ENCODE measurements around the gene ARSJ. TPM values are rescaled to one million over a fixed set of nuclear protein-coding genes. Genes with fewer than 3 reads are reported as not detected.

The ARSJ gene
- total RNA-seq, 1 experiment from 2014 or later = 4.6 TPM

DNA sequence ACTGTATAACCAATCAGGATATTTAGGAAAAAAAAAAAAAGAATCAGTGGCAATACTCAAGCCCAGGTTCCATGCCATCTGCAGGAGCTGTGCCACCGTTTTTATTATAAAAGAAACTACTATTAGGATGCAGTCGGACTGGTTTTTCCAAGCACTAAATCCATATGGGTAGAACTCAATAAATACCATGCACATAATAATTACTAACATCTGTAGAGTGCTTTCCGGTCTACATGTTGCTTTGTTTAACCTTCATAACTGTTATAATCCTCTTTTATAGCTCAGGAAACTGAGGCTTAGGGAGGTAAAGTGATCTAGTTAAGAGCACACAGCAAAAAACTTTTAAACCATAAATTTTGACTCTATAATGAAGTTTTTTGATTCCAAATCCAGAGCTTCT lies 24.0 kb downstream of the ARSJ start:
- H3K4me1 ChIP-seq (ENCODE audit: insufficient read depth, low read length, poor library complexity, severe bottlenecking) = peaks cover 83% of the 10 kb centered on the region
- H3K9me3 ChIP-seq (ENCODE audit: low read depth, low read length, poor library complexity, severe bottlenecking) = no peaks in the 10 kb centered on the region
- ChIA-PET CTCF (interaction anchor here (0.6 kb wide), 1 partner anchor 66 kb away, joined by 15 read pairs; no protein-coding TSS in a partner anchor), POLR2A (ENCODE audit: low non-redundant PET) (no interaction called here)
- peak; percentile 89 for DNase-seq (ENCODE audit: low spot score)
- intact Hi-C loops (cut with micrococcal nuclease; ENCODE audit: unreplicated experiment) = loop anchor here (10.0 kb wide), 1 partner anchor 739 kb away; no protein-coding TSS in a partner anchor
- no peaks in the 10 kb centered on the region for H3K27me3 ChIP-seq (replicated peaks; ENCODE audit: insufficient read depth, low read depth, low read length, poor library complexity)
- no peak for TF ChIP-seq EZH2 (IDR thresholded peaks at IDR 0.05; ENCODE audit: borderline replicate concordance, low read depth, low read length, poor library complexity, severe bottlenecking)
- TF ChIP-seq, protein P1, sequence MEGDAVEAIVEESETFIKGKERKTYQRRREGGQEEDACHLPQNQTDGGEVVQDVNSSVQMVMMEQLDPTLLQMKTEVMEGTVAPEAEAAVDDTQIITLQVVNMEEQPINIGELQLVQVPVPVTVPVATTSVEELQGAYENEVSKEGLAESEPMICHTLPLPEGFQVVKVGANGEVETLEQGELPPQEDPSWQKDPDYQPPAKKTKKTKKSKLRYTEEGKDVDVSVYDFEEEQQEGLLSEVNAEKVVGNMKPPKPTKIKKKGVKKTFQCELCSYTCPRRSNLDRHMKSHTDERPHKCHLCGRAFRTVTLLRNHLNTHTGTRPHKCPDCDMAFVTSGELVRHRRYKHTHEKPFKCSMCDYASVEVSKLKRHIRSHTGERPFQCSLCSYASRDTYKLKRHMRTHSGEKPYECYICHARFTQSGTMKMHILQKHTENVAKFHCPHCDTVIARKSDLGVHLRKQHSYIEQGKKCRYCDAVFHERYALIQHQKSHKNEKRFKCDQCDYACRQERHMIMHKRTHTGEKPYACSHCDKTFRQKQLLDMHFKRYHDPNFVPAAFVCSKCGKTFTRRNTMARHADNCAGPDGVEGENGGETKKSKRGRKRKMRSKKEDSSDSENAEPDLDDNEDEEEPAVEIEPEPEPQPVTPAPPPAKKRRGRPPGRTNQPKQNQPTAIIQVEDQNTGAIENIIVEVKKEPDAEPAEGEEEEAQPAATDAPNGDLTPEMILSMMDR (conservative IDR thresholded peaks at IDR 0.05; ENCODE audit: low read depth, low read length) = no peak; the same call in 1 of the 2 replicates
- BruUV-seq (replicated peaks) = no TSS peak
- no peaks in the 10 kb centered on the region for H3K36me3 ChIP-seq (ENCODE audit: insufficient read depth, low read length, poor library complexity, severe bottlenecking)
- peak overlapping the region; percentile 11 for H3K27ac ChIP-seq (ENCODE audit: low read depth, low read length, poor library complexity, severe bottlenecking)
- no peak overlapping the region for H3K4me3 ChIP-seq (ENCODE audit: low read depth, low read length, poor library complexity, severe bottlenecking)

DNA sequence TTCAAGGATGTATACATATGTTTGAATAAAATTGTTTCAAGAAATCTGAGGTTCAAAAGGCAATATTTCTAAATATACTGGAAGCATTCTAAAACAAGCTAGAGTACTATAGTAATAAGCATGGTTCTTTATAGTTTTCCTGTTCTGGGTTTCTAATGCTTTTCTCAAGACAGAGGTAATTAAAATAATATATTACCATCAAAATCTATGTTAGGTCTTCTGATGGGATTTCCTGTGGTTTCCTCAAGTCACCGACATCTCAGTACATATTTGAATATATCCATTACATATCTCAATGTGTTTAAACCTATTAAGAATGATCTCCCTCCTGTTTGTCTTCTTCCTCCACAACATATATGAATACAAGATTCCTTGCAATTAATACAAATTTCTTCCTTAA lies 25.6 kb downstream of the ARSJ start:
- no peak overlapping the region for H3K27ac ChIP-seq (ENCODE audit: low read depth, low read length, poor library complexity, severe bottlenecking)
- ChIA-PET CTCF (interaction anchor here (1.5 kb wide), 1 partner anchor 117 kb away, joined by 6 read pairs; no protein-coding TSS in a partner anchor), POLR2A (ENCODE audit: low non-redundant PET) (no interaction called here)
- intact Hi-C loops (cut with micrococcal nuclease; ENCODE audit: unreplicated experiment) = loop anchor here (2.0 to 10.0 kb wide), 3 partner anchors 117 to 741 kb away; no protein-coding TSS in a partner anchor
- peak; percentile 43 for DNase-seq (ENCODE audit: low spot score)
- no peaks in the 10 kb centered on the region for H3K36me3 ChIP-seq (ENCODE audit: insufficient read depth, low read length, poor library complexity, severe bottlenecking)
- no TSS peak for BruUV-seq (replicated peaks)
- H3K4me1 ChIP-seq (ENCODE audit: insufficient read depth, low read length, poor library complexity, severe bottlenecking) = peaks cover 73% of the 10 kb centered on the region
- H3K4me3 ChIP-seq (ENCODE audit: low read depth, low read length, poor library complexity, severe bottlenecking) = no peak overlapping the region
- H3K27me3 ChIP-seq (replicated peaks; ENCODE audit: insufficient read depth, low read depth, low read length, poor library complexity) = no peaks in the 10 kb centered on the region
- TF ChIP-seq EZH2 (IDR thresholded peaks at IDR 0.05; ENCODE audit: borderline replicate concordance, low read depth, low read length, poor library complexity, severe bottlenecking) = no peak
- TF ChIP-seq, protein P1 (conservative IDR thresholded peaks at IDR 0.05; ENCODE audit: low read depth, low read length) = no peak
- no peaks in the 10 kb centered on the region for H3K9me3 ChIP-seq (ENCODE audit: low read depth, low read length, poor library complexity, severe bottlenecking)

DNA sequence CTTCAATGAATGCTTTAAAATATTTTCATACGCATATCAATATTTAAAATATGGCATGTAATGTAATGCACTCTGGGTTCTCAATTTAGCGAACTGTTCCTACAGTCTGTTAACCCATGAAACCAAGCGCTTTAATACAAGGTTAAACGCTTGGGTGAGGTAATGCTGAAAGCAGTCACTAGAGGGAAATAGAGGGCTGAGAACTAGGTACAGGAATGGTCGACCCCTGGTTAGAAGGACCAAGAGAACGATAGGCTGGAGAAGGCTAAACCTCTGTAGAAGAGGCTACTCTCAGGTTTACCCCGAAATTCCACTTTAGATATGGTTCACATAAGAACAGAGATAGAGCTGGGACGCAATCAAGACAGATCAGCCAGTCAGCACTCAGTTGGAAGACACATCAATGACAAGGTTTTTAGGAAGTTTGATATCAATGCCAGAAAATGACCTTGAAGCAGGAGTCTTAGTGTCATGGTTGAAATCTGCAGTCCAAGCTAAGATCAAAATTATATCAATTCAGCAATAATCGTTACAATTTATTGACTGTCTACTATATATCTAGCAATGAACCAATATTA lies 26.9 kb downstream of the ARSJ start:
- Histone ChIP-seq H3K9me3 (ENCODE audit: low read depth, low read length, poor library complexity, severe bottlenecking) (no peaks in the 10 kb centered on the region), H3K36me3 (ENCODE audit: insufficient read depth, low read length, poor library complexity, severe bottlenecking) (no peaks in the 10 kb centered on the region), H3K27ac (ENCODE audit: low read depth, low read length, poor library complexity, severe bottlenecking) (no peak overlapping the region), H3K4me3 (ENCODE audit: low read depth, low read length, poor library complexity, severe bottlenecking) (no peak overlapping the region), H3K4me1 (ENCODE audit: insufficient read depth, low read length, poor library complexity, severe bottlenecking) (peaks cover 59% of the 10 kb centered on the region), H3K27me3 (replicated peaks; ENCODE audit: insufficient read depth, low read depth, low read length, poor library complexity) (no peaks in the 10 kb centered on the region)
- intact Hi-C loops (cut with micrococcal nuclease; ENCODE audit: unreplicated experiment) = loop anchor here (1.0 to 10.0 kb wide), 4 partner anchors 118 to 742 kb away; no protein-coding TSS in a partner anchor
- ChIA-PET POLR2A (ENCODE audit: low non-redundant PET) (no interaction called here), CTCF (interaction anchor here (1.0 to 1.5 kb wide), 3 partner anchors 118 to 432 kb away, joined by 3 to 6 read pairs (median 3); no protein-coding TSS in a partner anchor)
- peak; percentile 82 for DNase-seq (ENCODE audit: low spot score)
- BruUV-seq (replicated peaks) = no TSS peak
- TF ChIP-seq, protein P1 (conservative IDR thresholded peaks at IDR 0.05; ENCODE audit: low read depth, low read length) = peak; percentile 93
- TF ChIP-seq EZH2 (IDR thresholded peaks at IDR 0.05; ENCODE audit: borderline replicate concordance, low read depth, low read length, poor library complexity, severe bottlenecking) = no peak
